GM12878 (cell line): ENCODE measurements around the gene IVD. TPM values are rescaled to one million over a fixed set of nuclear protein-coding genes. Genes with fewer than 3 reads are reported as not detected.
A peak's percentile ranks its signal among the peaks of the same experiment; 100 is the strongest.

Experiments
- BACH1 ChIP-seq: fragments of 450-650 bp; IDR thresholded peaks from 2 replicates; pipeline ENCODE4 v1.6.1; 2017; ENCODE audit warnings: mild to moderate bottlenecking, borderline replicate concordance
- BHLHE40 ChIP-seq, 2 experiments: fragments of 450-650 bp in 1 of 2; IDR thresholded peaks; 2 replicates each; pipeline ENCODE4 v1.6.1; 2011 to 2017; ENCODE audit warnings: low read depth in 2 of 2, borderline replicate concordance in 1 of 2, improper control_type of control experiment in 1 of 2, low read length in 1 of 2, mild to moderate bottlenecking in 1 of 2
- CREM ChIP-seq: IDR thresholded peaks from 2 replicates; pipeline ENCODE4 v1.6.1; 2014; ENCODE audit warnings: antibody characterized with exemption, low read depth
- E4F1 ChIP-seq: fragments of 450-650 bp; IDR thresholded peaks from 2 replicates; pipeline ENCODE4 v1.6.1; 2018; ENCODE audit warnings: borderline replicate concordance, mild to moderate bottlenecking; ENCODE audit not compliant: partially characterized antibody
- EED ChIP-seq: sonication (generic); IDR thresholded peaks from 2 replicates; pipeline ENCODE4 v1.6.1; 2016; ENCODE audit warnings: antibody characterized with exemption, low read depth
- HDAC6 ChIP-seq: fragments of 200-600 bp; sonication (generic); IDR thresholded peaks from one replicate; pipeline ENCODE4 v1.8.0; 2017; ENCODE audit warnings: antibody characterized with exemption; ENCODE audit not compliant: unreplicated experiment
- HDGF ChIP-seq: fragments of 450-650 bp; IDR thresholded peaks from 2 replicates; pipeline ENCODE4 v1.6.1; 2016; ENCODE audit warnings: antibody characterized with exemption
- KDM1A ChIP-seq: fragments of 200-600 bp; sonication (generic); IDR thresholded peaks from 2 replicates; pipeline ENCODE4 v1.6.1; 2016; ENCODE audit warnings: borderline replicate concordance
- LARP7 ChIP-seq: fragments of 450-650 bp; IDR thresholded peaks from 2 replicates; pipeline ENCODE4 v1.6.1; 2017; ENCODE audit warnings: mild to moderate bottlenecking
- NFYB ChIP-seq: IDR thresholded peaks from 2 replicates; pipeline ENCODE4 v1.6.1; 2011; ENCODE audit warnings: low read depth, mild to moderate bottlenecking, low read length, improper control_type of control experiment, moderate library complexity; ENCODE audit not compliant: insufficient read depth
- PML ChIP-seq: IDR thresholded peaks from 2 replicates; pipeline ENCODE4 v1.6.1; 2012; ENCODE audit warnings: low read length, inconsistent platforms
- POLR2A ChIP-seq: IDR thresholded peaks from 2 replicates; pipeline ENCODE4 v1.6.1; 2011; ENCODE audit warnings: low read depth, mild to moderate bottlenecking, low read length
- POLR2AphosphoS2 ChIP-seq: IDR thresholded peaks from 2 replicates; pipeline ENCODE4 v1.6.1; 2011; ENCODE audit warnings: low read depth, mild to moderate bottlenecking, low read length, improper control_type of control experiment, moderate library complexity
- RAD51 ChIP-seq: fragments of 450-650 bp; IDR thresholded peaks from 2 replicates; pipeline ENCODE4 v1.6.1; 2016; ENCODE audit warnings: moderate library complexity, mild to moderate bottlenecking, inconsistent platforms
- SMAD5 ChIP-seq: IDR thresholded peaks from 2 replicates; pipeline ENCODE4 v1.6.1; 2016; ENCODE audit warnings: antibody characterized with exemption, low read depth
- SP1 ChIP-seq: IDR thresholded peaks from one replicate; pipeline ENCODE4 v1.6.1; 2011; ENCODE audit warnings: low read depth, low read length
- SREBF2 ChIP-seq: IDR thresholded peaks from 2 replicates; pipeline ENCODE4 v1.6.1; 2012; ENCODE audit warnings: mild to moderate bottlenecking, low read length
- TBL1XR1 ChIP-seq: IDR thresholded peaks from 2 replicates; pipeline ENCODE4 v1.6.1; 2012; ENCODE audit warnings: low read depth, low read length, improper control_type of control experiment
- ZBED1 ChIP-seq: IDR thresholded peaks from 2 replicates; pipeline ENCODE4 v1.6.1; 2016; ENCODE audit warnings: borderline replicate concordance
- polyA plus RNA-seq, 11 experiments: library from polyadenylated mRNA; depleted of rRNA in 4 of 11; unstranded in 6 of 11; stranded (reverse) in 5 of 11; fragments of >200 nt; fragmentation: Nextera tagmentation in 4 of 11; fragmentation: Illumina TruSeq in 1 of 11; extraction: Ambion mirVana in 4 of 11; extraction: Trizol in 1 of 11; gene quantifications; 1 replicate in 1 of 11; 2 replicates in 10 of 11; pipeline versions ENCODE4 v1.2.1 to v1.2.3, GENCODE V29; 2011 to 2016; ENCODE audit warnings: inconsistent platforms in 2 of 11, missing spikeins in 2 of 11, low read depth in 1 of 11
- total RNA-seq, 4 experiments: library from RNA; depleted of rRNA in 3 of 4; stranded (reverse); fragments of >200 nt in 3 of 4; fragmentation: Illumina TruSeq in 1 of 4; extraction: Trizol in 1 of 4; gene quantifications; 2 replicates each; pipeline versions ENCODE4 v1.2.1 to v1.2.3, GENCODE V29; 2013 to 2021
- TF ChIP-seq, protein P1 (sequence below): fragments of 450-650 bp; conservative IDR thresholded peaks from 2 replicates; pipeline ENCODE4 v1.6.1; 2017; ENCODE audit warnings: mild to moderate bottlenecking, moderate library complexity
- TF ChIP-seq, protein P2 (sequence below): IDR thresholded peaks from 2 replicates; pipeline ENCODE4 v1.6.1; 2011; ENCODE audit warnings: mild to moderate bottlenecking, low read depth, low read length, moderate library complexity; ENCODE audit not compliant: insufficient replicate concordance
- TF ChIP-seq, protein P3 (sequence below): fragments of 150-350 bp; IDR thresholded peaks from 2 replicates; pipeline ENCODE4 v1.6.1; 2016; ENCODE audit warnings: low read depth, low read length

Gene IVD
- total and polyA plus RNA-seq, 10 of the 15 experiments (the other 5 are each of a cell fraction or from before 2014, with no cell fraction given) = 5.3 to 59.8 (median 45.7) TPM

- TF ChIP-seq E4F1 (no peak), NFYB (peak; percentile 97), SREBF2 (no peak), TBL1XR1 (no peak), POLR2A (peak; percentile 98), BHLHE40 (IDR thresholded peaks at IDR 0.05; ENCODE audit: borderline replicate concordance in 1 of 2, low read depth in 2 of 2, low read length in 1 of 2) (peak; percentile 9 to 71; a peak in 2 of 4 replicates), SMAD5 (no peak), ZBED1 (no peak), PML (no peak), CREM (no peak), SP1 (peak; percentile 96), HDGF (peak; percentile 62; the same call in 1 of the 2 replicates), BACH1 (0 out of 2 replicates have a peak, but pooled peaks have one; percentile 6), KDM1A (no peak), HDAC6 (peak; percentile 29), EED (no peak), RAD51 (no peak), LARP7 (peak; percentile 87), POLR2AphosphoS2 (peak; percentile 38; the same call in 1 of the 2 replicates)
- TF ChIP-seq, protein P1, sequence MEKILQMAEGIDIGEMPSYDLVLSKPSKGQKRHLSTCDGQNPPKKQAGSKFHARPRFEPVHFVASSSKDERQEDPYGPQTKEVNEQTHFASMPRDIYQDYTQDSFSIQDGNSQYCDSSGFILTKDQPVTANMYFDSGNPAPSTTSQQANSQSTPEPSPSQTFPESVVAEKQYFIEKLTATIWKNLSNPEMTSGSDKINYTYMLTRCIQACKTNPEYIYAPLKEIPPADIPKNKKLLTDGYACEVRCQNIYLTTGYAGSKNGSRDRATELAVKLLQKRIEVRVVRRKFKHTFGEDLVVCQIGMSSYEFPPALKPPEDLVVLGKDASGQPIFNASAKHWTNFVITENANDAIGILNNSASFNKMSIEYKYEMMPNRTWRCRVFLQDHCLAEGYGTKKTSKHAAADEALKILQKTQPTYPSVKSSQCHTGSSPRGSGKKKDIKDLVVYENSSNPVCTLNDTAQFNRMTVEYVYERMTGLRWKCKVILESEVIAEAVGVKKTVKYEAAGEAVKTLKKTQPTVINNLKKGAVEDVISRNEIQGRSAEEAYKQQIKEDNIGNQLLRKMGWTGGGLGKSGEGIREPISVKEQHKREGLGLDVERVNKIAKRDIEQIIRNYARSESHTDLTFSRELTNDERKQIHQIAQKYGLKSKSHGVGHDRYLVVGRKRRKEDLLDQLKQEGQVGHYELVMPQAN = 0 out of 2 replicates have a peak, but pooled peaks have one; percentile 75
- TF ChIP-seq, protein P2, sequence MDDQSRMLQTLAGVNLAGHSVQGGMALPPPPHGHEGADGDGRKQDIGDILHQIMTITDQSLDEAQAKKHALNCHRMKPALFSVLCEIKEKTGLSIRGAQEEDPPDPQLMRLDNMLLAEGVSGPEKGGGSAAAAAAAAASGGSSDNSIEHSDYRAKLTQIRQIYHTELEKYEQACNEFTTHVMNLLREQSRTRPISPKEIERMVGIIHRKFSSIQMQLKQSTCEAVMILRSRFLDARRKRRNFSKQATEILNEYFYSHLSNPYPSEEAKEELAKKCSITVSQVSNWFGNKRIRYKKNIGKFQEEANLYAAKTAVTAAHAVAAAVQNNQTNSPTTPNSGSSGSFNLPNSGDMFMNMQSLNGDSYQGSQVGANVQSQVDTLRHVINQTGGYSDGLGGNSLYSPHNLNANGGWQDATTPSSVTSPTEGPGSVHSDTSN = peak; percentile 96
- TF ChIP-seq, protein P3, sequence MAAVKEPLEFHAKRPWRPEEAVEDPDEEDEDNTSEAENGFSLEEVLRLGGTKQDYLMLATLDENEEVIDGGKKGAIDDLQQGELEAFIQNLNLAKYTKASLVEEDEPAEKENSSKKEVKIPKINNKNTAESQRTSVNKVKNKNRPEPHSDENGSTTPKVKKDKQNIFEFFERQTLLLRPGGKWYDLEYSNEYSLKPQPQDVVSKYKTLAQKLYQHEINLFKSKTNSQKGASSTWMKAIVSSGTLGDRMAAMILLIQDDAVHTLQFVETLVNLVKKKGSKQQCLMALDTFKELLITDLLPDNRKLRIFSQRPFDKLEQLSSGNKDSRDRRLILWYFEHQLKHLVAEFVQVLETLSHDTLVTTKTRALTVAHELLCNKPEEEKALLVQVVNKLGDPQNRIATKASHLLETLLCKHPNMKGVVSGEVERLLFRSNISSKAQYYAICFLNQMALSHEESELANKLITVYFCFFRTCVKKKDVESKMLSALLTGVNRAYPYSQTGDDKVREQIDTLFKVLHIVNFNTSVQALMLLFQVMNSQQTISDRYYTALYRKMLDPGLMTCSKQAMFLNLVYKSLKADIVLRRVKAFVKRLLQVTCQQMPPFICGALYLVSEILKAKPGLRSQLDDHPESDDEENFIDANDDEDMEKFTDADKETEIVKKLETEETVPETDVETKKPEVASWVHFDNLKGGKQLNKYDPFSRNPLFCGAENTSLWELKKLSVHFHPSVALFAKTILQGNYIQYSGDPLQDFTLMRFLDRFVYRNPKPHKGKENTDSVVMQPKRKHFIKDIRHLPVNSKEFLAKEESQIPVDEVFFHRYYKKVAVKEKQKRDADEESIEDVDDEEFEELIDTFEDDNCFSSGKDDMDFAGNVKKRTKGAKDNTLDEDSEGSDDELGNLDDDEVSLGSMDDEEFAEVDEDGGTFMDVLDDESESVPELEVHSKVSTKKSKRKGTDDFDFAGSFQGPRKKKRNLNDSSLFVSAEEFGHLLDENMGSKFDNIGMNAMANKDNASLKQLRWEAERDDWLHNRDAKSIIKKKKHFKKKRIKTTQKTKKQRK = peak; percentile 63
Observed at GRCh38 chr15:40405501-40406381, at the start of gene IVD (continued).
